Hepatocyte (in vitro differentiated cells): Measurements from ENCODE around the gene MTHFD1L. TPM values are rescaled to one million over a fixed set of nuclear protein-coding genes. Genes with fewer than 3 reads are reported as not detected.

Experiments used
- DNase-seq: peaks from one replicate; pipeline ENCODE4 v3.0.0-alpha.2; 2016; ENCODE audit warnings: low spot score
- H2AFZ ChIP-seq: fragments of 200-600 bp; sonication (generic); 2 replicates; pipeline ENCODE4 v1.6.0; 2016; ENCODE audit warnings: antibody characterized with exemption, mild to moderate bottlenecking
- H3K27ac ChIP-seq: fragments of 200-600 bp; sonication (generic); 2 replicates; pipeline ENCODE4 v1.5.1; 2016; ENCODE audit warnings: mild to moderate bottlenecking
- H3K27me3 ChIP-seq: fragments of 200-600 bp; sonication (generic); 2 replicates; pipeline ENCODE4 v1.6.1; 2016
- H3K36me3 ChIP-seq: fragments of 200-600 bp; sonication (generic); replicated peaks from 2 replicates; pipeline ENCODE4 v1.5.1; 2016; ENCODE audit warnings: low read depth; ENCODE audit not compliant: insufficient read depth
- H3K4me1 ChIP-seq: fragments of 200-600 bp; sonication (generic); 2 replicates; pipeline ENCODE4 v1.5.1; 2016; ENCODE audit warnings: mild to moderate bottlenecking, moderate library complexity; ENCODE audit not compliant: insufficient read depth
- H3K4me2 ChIP-seq: fragments of 200-600 bp; sonication (generic); 2 replicates; pipeline ENCODE4 v1.6.0; 2016
- H3K4me3 ChIP-seq: fragments of 200-600 bp; sonication (generic); 2 replicates; pipeline ENCODE4 v1.5.1; 2016; ENCODE audit warnings: mild to moderate bottlenecking
- H3K79me2 ChIP-seq: fragments of 200-600 bp; sonication (generic); 2 replicates; pipeline ENCODE4 v1.6.0; 2017; ENCODE audit warnings: mild to moderate bottlenecking
- H3K9me2 ChIP-seq: fragments of 200-600 bp; sonication (generic); replicated peaks from 2 replicates; pipeline ENCODE4 v1.6.0; 2017; ENCODE audit warnings: mild to moderate bottlenecking; ENCODE audit not compliant: insufficient read depth
- H3K9me3 ChIP-seq: fragments of 200-600 bp; sonication (generic); 2 replicates; pipeline ENCODE4 v1.5.1; 2016; ENCODE audit warnings: low read depth, mild to moderate bottlenecking
- H4K20me1 ChIP-seq: fragments of 200-600 bp; sonication (generic); 2 replicates; pipeline ENCODE4 v1.6.0; 2016; ENCODE audit warnings: mild to moderate bottlenecking; ENCODE audit not compliant: insufficient read depth, poor library complexity, severe bottlenecking
- CTCF ChIP-seq: fragments of 200-600 bp; sonication (generic); IDR thresholded peaks from 2 replicates; pipeline ENCODE4 v1.5.1; 2016; ENCODE audit warnings: antibody characterized with exemption, mild to moderate bottlenecking; ENCODE audit not compliant: poor library complexity
- EZH2 ChIP-seq: fragments of 200-600 bp; sonication (generic); IDR thresholded peaks from 2 replicates; pipeline ENCODE4 v1.6.1; 2016; ENCODE audit warnings: antibody characterized with exemption, mild to moderate bottlenecking, borderline replicate concordance
- EZH2phosphoT487 ChIP-seq: fragments of 200-600 bp; sonication (generic); IDR thresholded peaks from one replicate; pipeline ENCODE4 v1.6.1; 2018; ENCODE audit warnings: antibody characterized with exemption, mild to moderate bottlenecking, low read depth, moderate library complexity; ENCODE audit not compliant: unreplicated experiment, severe bottlenecking
- WGBS: methylation state at CpG from one replicate; pipeline ENCODE4 v1.1.6; 2016; ENCODE audit warnings: low lambda C conversion rate; ENCODE audit errors: missing lambda C conversion rate; 5-methylcytosine and 5-hydroxymethylcytosine counted together
- polyA plus RNA-seq: library from polyadenylated mRNA; unstranded; fragments of >200 nt; fragmentation: Nextera tagmentation; extraction: Ambion mirVana; gene quantifications from 2 replicates; pipeline ENCODE4 v1.2.1, GENCODE V29; 2016
- total RNA-seq: library from RNA; depleted of rRNA; stranded (reverse); fragments of >200 nt; gene quantifications from 2 replicates; pipeline ENCODE4 v1.2.3, GENCODE V29; 2014

The MTHFD1L gene
- total and polyA plus RNA-seq, 2 experiments from 2014 or later = 28.4 to 30.8 TPM

- Histone ChIP-seq H3K36me3 (no peaks in the 10 kb centered on the region), H3K79me2 (no peaks in the 10 kb centered on the region), H2AFZ (no peak overlapping the region), H3K4me1 (no peaks in the 10 kb centered on the region), H3K4me2 (no peak overlapping the region), H3K4me3 (no peak overlapping the region), H4K20me1 (no peaks in the 10 kb centered on the region), H3K9me2 (no peaks in the 10 kb centered on the region), H3K27me3 (no peaks in the 10 kb centered on the region), H3K9me3 (no peaks in the 10 kb centered on the region), H3K27ac (no peak overlapping the region)
- TF ChIP-seq EZH2phosphoT487 (no peak), EZH2 (no peak), CTCF (no peak)
- 87% methylated on average over 8 of the region's 8 CpGs for WGBS
- DNase-seq = no peak
Measured at GRCh38 chr6:151018046-151018445, 152.5 kb downstream of the MTHFD1L start.

GRCh38 chr6:151018911-151019782 lies 153.6 kb downstream of the MTHFD1L start:
- Histone ChIP-seq H3K4me1 (no peaks in the 10 kb centered on the region), H3K9me2 (no peaks in the 10 kb centered on the region), H4K20me1 (no peaks in the 10 kb centered on the region), H3K27ac (no peak overlapping the region), H3K36me3 (no peaks in the 10 kb centered on the region), H3K4me3 (no peak overlapping the region), H2AFZ (no peak overlapping the region), H3K9me3 (no peaks in the 10 kb centered on the region), H3K27me3 (no peaks in the 10 kb centered on the region), H3K4me2 (no peak overlapping the region), H3K79me2 (no peaks in the 10 kb centered on the region)
- no peak for DNase-seq
- 76% methylated on average over 7 of the region's 7 CpGs for WGBS
- TF ChIP-seq CTCF (no peak), EZH2phosphoT487 (no peak), EZH2 (no peak)

DNA sequence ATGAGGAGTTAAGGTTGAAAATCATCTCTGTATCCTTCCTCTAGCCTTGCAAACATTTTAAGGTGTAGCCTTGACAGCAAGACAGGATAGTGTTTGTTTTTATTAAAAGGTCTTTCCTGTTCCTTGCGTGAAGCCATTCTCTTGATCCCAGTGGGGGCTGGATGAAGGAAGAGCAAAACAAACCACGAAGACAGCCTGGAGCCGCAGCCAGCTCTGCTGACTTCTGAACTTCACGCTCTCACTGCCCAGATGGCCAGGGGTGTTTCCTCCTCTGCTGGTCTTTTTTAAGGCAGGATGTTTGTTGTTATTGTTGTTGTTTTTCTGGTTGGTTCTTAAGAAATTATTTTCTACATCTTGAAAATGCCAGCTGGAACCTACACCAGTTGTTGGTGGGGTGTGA lies 156.4 kb downstream of the MTHFD1L start:
- Histone ChIP-seq H3K4me2 (no peak overlapping the region), H3K4me1 (no peaks in the 10 kb centered on the region), H3K9me3 (no peaks in the 10 kb centered on the region), H4K20me1 (no peaks in the 10 kb centered on the region), H2AFZ (no peak overlapping the region), H3K4me3 (no peak overlapping the region), H3K27me3 (no peaks in the 10 kb centered on the region), H3K9me2 (no peaks in the 10 kb centered on the region), H3K79me2 (no peaks in the 10 kb centered on the region), H3K27ac (no peak overlapping the region), H3K36me3 (no peaks in the 10 kb centered on the region)
- WGBS = 51% methylated on average over 4 of the region's 4 CpGs
- no peak for DNase-seq
- no peak for TF ChIP-seq EZH2
- no peak for TF ChIP-seq CTCF
- no peak for TF ChIP-seq EZH2phosphoT487
